Fibroblast of lung (primary cell): ENCODE data around the gene FCN2. TPM values are rescaled to one million over a fixed set of nuclear protein-coding genes. Genes with fewer than 3 reads are reported as not detected.
A peak's percentile ranks its signal among the peaks of the same experiment; 100 is the strongest.

ENCODE experiments used
- DNase-seq, 2 donors: peaks; one replicate each; pipeline versions ENCODE4 v3.0.0 to v3.0.0-alpha.2; 2010; ENCODE audit warnings: low read depth in 2 of 2
- H2AFZ ChIP-seq: 2 replicates; pipeline ENCODE4 v1.5.1; 2012; ENCODE audit warnings: low read length, control low read depth, inconsistent platforms
- H3K27ac ChIP-seq: 2 replicates; pipeline ENCODE4 v1.5.1; 2011; ENCODE audit warnings: low read length, control low read depth; ENCODE audit not compliant: insufficient read depth
- H3K27me3 ChIP-seq: 2 replicates; pipeline ENCODE4 v1.5.1; 2011; ENCODE audit warnings: mild to moderate bottlenecking, low read length; ENCODE audit not compliant: control insufficient read depth, insufficient read depth
- H3K36me3 ChIP-seq: 2 replicates; pipeline ENCODE4 v1.5.1; 2011; ENCODE audit warnings: low read length; ENCODE audit not compliant: control insufficient read depth, insufficient read depth
- H3K4me1 ChIP-seq: 2 replicates; pipeline ENCODE4 v1.5.1; 2011; ENCODE audit warnings: low read length; ENCODE audit not compliant: control insufficient read depth, insufficient read depth; ENCODE audit errors: extremely low read depth
- H3K4me2 ChIP-seq: 2 replicates; pipeline ENCODE4 v1.5.1; 2011; ENCODE audit warnings: low read length, control low read depth; ENCODE audit not compliant: insufficient read depth; ENCODE audit errors: extremely low read depth
- H3K4me3 ChIP-seq, 4 experiments: fragments of 200-600 bp in 1 of 4; sonication (generic) in 1 of 4; replicated peaks in 1 of 4; 2 replicates each; pipeline ENCODE4 v1.5.1; 2011 to 2016; ENCODE audit warnings: low read length in 4 of 4, low read depth in 3 of 4, mild to moderate bottlenecking in 3 of 4, control low read depth in 2 of 4, inconsistent platforms in 1 of 4, mixed read lengths in 1 of 4; ENCODE audit not compliant: insufficient read depth in 1 of 4; ENCODE audit errors: control extremely low read depth in 1 of 4
- H3K79me2 ChIP-seq: 2 replicates; pipeline ENCODE4 v1.5.1; 2012; ENCODE audit warnings: mild to moderate bottlenecking, low read length, inconsistent platforms; ENCODE audit not compliant: control insufficient read depth, insufficient read depth
- H3K9ac ChIP-seq: 2 replicates; pipeline ENCODE4 v1.5.1; 2011; ENCODE audit warnings: mild to moderate bottlenecking, low read length, control low read depth; ENCODE audit not compliant: insufficient read depth
- H3K9me3 ChIP-seq: 2 replicates; pipeline ENCODE4 v1.5.1; 2012; ENCODE audit warnings: low read depth, low read length; ENCODE audit not compliant: control insufficient read depth, insufficient read depth
- H4K20me1 ChIP-seq: 2 replicates; pipeline ENCODE4 v1.5.1; 2011; ENCODE audit warnings: low read length; ENCODE audit not compliant: control insufficient read depth, insufficient read depth; ENCODE audit errors: extremely low read depth
- CTCF ChIP-seq, 2 donors: IDR thresholded peaks in 1 of 2; conservative IDR thresholded peaks in 1 of 2; 1 replicate in 1 of 2; 2 replicates in 1 of 2; pipeline ENCODE4 v1.5.1; 2011 to 2012; ENCODE audit warnings: low read length in 2 of 2, control low read depth in 1 of 2, inconsistent platforms in 1 of 2, low read depth in 1 of 2, mild to moderate bottlenecking in 1 of 2
- EZH2 ChIP-seq: IDR thresholded peaks from 2 replicates; pipeline ENCODE4 v1.5.1; 2012; ENCODE audit warnings: low read length, control low read depth, mild to moderate bottlenecking; ENCODE audit errors: missing control alignments
- polyA plus RNA-seq, 2 donors: library from polyadenylated mRNA; depleted of rRNA in 1 of 2; stranded (reverse) in 1 of 2; unstranded in 1 of 2; fragments of >200 nt; gene quantifications; 2 replicates each; pipeline ENCODE4 v1.2.1, GENCODE V29; 2011 to 2012; ENCODE audit warnings: missing spikeins in 1 of 2
- total RNA-seq: library from RNA; depleted of rRNA; stranded (reverse); fragments of >200 nt; gene quantifications from 2 replicates; pipeline ENCODE4 v1.2.1, GENCODE V29; 2014

Gene FCN2
- total and polyA plus RNA-seq, 2 donors (not counting 1 experiment from before 2014, with no cell fraction given) = not detected

DNA sequence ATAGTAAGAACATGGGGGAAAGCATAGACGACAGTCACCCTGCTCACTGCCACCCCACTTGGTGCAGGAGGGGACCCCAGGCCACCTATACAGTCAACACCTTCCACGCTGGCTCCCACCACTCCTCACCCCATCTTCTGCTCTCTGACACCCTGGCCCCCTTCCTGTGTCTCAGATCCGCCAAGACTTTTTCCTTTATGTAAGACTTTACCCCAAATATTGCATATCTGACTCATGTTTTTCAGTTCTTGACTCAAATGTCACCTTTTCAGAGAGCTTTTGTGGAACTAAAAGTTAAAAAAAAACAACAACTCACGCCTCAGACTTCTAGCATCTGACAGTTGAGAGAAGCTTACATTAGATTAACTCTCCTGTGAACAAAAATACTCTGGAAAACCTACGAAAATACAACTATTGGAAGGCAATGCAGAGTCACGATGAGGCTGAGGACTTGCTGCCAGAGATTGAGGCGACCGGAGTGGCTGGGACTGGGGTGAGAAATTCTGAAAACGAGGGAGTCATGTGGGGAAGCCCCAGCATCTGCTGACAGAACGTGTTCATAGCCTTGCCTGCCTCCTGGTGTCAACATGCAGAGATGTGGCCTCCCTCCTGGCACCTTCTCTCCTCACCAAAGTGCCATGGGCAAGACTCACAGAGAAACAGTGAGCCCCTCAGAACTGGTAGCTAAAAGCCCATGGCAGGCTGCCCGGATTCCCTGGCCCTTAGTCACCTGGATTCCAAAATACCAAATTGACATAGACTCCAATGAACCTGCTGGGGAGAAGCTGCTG is 22.4 kb upstream of the FCN2 start:
- H4K20me1 ChIP-seq = no peaks in the 10 kb centered on the region
- H3K9ac ChIP-seq = no peak overlapping the region
- H3K27ac ChIP-seq = no peak overlapping the region
- H3K9me3 ChIP-seq = no peaks in the 10 kb centered on the region
- H3K4me2 ChIP-seq = no peak overlapping the region
- H3K79me2 ChIP-seq = no peaks in the 10 kb centered on the region
- H3K4me1 ChIP-seq = no peaks in the 10 kb centered on the region
- no peak overlapping the region for H3K4me3 ChIP-seq
- TF ChIP-seq EZH2 (no peak), CTCF (conservative IDR thresholded peaks at IDR 0.05 in 1 of 2, IDR thresholded peaks at IDR 0.05 in 1 of 2; ENCODE audit: low read depth in 1 of 2, low read length in 2 of 2) (no peak)
- peaks cover 2% of the 10 kb centered on the region for H3K27me3 ChIP-seq
- H3K36me3 ChIP-seq = no peaks in the 10 kb centered on the region
- peak; percentile 18 to 68 for DNase-seq
- no peak overlapping the region for H2AFZ ChIP-seq

DNA sequence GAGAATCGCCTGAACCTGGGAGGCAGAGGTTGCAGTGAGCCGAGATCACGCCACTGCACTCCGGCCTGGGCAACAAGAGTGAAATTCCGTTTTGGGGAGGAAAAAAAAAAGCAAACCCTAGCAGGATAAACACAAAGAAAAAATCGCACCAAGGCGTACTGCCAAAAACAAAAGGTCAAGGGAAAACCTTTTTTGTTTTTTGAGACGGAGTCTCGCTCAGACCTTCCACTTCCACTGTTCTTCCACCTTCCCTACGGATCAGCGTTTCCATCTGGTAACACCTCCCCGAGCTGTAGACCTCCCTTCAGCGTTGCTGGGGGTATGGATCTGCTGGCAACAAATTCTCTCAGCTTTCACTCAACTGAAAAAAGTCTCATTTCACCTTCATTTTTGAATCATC is 20.1 kb upstream of the FCN2 start:
- no peak overlapping the region for H2AFZ ChIP-seq
- TF ChIP-seq CTCF (conservative IDR thresholded peaks at IDR 0.05 in 1 of 2, IDR thresholded peaks at IDR 0.05 in 1 of 2; ENCODE audit: low read depth in 1 of 2, low read length in 2 of 2) (no peak), EZH2 (no peak)
- no peak overlapping the region for H3K9ac ChIP-seq
- no peaks in the 10 kb centered on the region for H3K9me3 ChIP-seq
- H3K27ac ChIP-seq = no peak overlapping the region
- peak in 1 of 2 donors; percentile 15 for DNase-seq
- no peak overlapping the region for H3K4me3 ChIP-seq
- no peak overlapping the region for H3K4me2 ChIP-seq
- no peaks in the 10 kb centered on the region for H4K20me1 ChIP-seq
- H3K27me3 ChIP-seq = peaks cover 2% of the 10 kb centered on the region
- no peaks in the 10 kb centered on the region for H3K36me3 ChIP-seq
- no peaks in the 10 kb centered on the region for H3K79me2 ChIP-seq
- no peaks in the 10 kb centered on the region for H3K4me1 ChIP-seq

GRCh38 chr9:134861595-134862334 is 18.8 kb upstream of the FCN2 start:
- Histone ChIP-seq H4K20me1 (no peaks in the 10 kb centered on the region), H3K4me3 (no peak overlapping the region), H3K9me3 (no peaks in the 10 kb centered on the region), H2AFZ (no peak overlapping the region), H3K27ac (no peak overlapping the region), H3K36me3 (no peaks in the 10 kb centered on the region), H3K4me1 (no peaks in the 10 kb centered on the region), H3K4me2 (no peak overlapping the region), H3K27me3 (peaks cover 2% of the 10 kb centered on the region), H3K79me2 (no peaks in the 10 kb centered on the region), H3K9ac (no peak overlapping the region)
- DNase-seq = peak in 1 of 2 donors; percentile 31
- no peak for TF ChIP-seq CTCF (conservative IDR thresholded peaks at IDR 0.05 in 1 of 2, IDR thresholded peaks at IDR 0.05 in 1 of 2; ENCODE audit: low read depth in 1 of 2, low read length in 2 of 2)
- TF ChIP-seq EZH2 = no peak
